CMK (cell line): ENCODE results near the gene CFAP20DC.

Experiments used
- DNase-seq: peaks from one replicate; pipeline ENCODE4 v3.0.0-alpha.2; 2010; ENCODE audit warnings: low read depth

CFAP20DC gene

DNA sequence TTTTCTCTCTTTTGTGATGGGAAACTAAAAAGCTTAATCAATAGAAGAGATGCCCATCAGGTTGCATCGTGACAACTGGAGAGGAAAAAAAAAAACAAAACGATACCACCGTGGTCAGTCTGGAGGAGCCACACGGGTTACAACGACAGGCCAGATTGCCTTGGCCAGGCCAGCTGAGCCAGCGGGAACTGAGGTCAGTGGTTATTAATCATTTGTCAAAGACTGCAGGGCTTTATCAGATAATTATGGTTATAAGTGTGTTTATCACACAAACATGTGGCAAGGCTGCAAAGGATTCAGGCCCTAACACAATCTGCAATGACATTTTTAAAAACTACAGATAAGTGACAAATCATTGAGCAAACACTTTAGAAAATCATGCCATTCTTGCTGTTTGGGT is 248.3 kb downstream of the CFAP20DC start:
- no peak for DNase-seq

GRCh38 chr3:58800940-58801339 is 248.9 kb downstream of the CFAP20DC start:
- no peak for DNase-seq

- DNase-seq, result no peak
These were observed 249.8 kb downstream of the CFAP20DC start for GRCh38 chr3:58800032-58800431.

GRCh38 chr3:58799271-58799670 is 250.6 kb downstream of the CFAP20DC start:
- DNase-seq, result no peak

DNA sequence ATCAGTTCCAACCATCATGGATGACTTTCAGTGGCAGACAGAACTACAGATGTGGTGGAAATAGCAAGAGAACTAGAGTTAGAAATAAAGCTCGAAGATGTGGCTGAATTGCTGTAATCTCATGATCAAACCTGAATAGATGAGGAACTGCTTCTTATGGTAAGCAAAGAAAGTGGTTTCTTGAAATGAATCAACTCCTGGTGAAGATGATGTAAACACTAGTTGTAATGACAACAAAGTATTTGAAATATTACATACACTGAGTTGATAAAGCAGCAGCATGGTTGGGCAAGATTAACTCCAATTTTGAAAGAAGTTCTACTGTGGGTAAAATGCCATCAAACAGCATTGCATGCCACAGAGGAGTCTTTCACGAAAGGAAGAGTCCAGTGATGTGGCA is 251.5 kb downstream of the CFAP20DC start:
- DNase-seq, result no peak

DNA sequence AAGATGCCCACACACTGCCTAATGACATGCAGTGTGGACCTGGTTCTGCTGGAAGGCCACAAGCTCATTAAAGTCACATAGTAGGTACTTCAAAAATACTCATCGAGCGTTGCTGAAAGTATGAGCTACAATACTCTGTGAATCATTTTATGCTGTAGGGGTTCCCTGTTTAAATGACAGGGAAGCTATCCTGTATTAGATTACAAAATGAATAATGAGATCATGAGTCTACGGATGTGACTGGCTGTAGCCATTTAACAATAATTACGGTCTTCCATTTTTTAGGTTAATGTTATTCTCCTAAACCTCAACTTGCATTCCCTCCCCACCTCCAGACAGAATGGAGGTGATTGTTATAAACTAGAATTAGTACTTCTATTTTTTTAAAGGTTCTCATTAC is 255.1 kb downstream of the CFAP20DC start:
- no peak for DNase-seq

- DNase-seq, result no peak
These were observed 255.9 kb downstream of the CFAP20DC start for GRCh38 chr3:58793938-58794337.

- DNase-seq, result no peak
These were observed 256.8 kb downstream of the CFAP20DC start for GRCh38 chr3:58792921-58793451.

DNA sequence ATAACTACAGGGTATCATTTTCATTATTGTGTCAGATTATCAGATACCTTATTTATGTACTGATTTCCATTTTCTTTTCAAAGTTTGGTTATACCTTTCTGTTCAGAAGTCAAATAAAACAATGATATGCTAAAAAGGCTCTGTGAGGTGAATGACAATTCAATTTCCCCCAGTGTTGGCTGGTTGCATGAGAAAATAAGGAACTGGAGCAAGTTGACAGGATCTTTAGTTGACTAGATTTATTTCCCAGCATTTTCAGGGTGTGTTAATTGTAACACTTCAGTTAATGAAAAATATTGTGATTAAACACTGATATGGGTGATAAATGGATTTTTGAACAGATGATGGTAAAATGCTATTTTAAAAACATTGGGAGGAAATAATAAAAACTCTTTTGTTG is 260.4 kb downstream of the CFAP20DC start:
- no peak for DNase-seq

DNA sequence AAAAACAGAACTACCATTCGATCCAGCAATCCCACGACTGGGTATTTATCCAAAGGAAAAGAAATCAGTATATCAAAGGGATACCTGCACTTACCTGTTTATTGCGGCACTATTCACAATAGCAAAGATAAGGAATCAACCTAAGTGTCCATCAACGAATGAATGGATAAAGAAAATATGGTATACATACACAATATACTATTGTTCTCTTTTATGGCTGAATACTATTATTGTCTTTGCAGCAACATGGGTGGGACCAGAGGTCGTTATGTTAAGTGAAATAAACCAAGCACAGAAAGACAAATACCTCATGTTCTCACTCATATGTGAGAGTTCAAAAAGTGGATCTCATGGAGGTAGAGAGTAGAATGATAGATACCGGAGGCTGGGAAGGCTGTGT is 264.9 kb downstream of the CFAP20DC start:
- no peak for DNase-seq

DNA sequence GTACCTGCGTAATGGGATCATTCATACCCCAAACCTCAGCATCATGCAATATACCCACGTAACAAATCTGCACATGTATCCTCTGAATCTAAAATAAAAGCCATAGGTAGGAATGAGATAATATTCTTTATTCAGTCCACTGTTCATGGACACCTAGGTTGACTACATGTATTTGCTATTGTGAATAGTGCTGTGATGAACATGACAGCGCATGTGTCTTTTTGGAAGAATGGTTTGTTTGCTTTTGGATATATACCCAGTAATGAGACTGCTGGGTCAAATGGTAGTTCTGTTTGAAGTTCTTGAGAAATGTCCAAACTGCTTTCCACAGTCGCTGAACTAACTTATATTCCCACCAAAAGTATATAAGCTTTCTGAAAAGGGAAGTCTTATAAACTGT is 265.4 kb downstream of the CFAP20DC start:
- DNase-seq, result no peak

DNA sequence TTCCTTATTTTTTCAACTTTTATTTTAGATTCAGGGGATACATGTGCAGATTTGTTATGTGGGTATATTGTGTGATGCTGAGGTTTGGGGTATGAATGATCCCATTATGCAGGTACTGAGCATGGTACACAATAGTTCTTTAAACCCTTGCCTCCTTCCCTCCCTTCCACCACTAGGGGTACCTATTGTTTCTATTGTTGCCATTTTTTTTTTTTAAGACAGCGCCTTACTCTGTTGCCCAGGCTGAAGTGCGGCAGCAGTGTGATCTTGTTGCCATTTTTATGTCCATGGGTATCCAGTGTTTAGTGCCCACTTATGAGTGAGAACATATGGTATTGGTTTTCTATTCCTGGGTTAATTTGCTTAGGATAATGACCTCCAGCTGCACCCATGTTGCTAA is 266.0 kb downstream of the CFAP20DC start:
- no peak for DNase-seq

DNA sequence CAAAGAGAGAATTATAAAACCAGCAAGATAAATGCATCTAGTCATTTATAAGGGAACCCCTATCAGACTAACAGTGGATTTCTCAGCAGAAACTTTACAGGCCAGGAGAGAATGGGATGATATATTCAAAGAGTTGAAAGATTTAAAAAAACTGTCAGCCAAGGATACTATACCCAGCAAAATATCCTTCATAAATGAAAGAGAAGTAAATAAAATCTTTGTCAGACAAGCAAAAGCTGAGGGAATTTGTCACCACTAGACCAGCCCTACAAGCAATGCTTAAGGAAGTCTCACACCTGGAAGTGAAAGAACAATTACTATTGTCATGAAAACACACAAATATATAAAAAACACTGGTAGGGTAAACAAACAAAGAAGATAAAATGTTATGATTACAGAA is 269.9 kb downstream of the CFAP20DC start:
- DNase-seq, result no peak

DNA sequence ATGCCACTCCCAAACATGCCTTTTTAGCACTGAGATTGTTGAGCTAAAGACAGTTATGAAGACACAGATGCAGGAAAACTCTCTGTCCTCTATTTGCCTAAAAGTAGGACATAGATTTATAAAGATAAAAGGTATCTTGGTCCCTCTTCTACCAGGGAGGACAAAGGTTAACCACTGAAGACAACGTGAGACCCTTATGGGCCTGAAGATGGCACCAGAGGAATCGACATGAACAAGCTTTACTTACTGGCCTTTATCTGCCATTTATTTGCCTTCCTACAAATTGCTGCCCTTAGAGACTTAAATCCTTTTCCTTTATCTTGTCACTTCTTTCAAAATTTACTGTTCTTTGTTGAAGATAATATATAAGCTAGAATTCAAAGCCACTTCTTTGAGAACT is 273.6 kb downstream of the CFAP20DC start:
- no peak for DNase-seq

DNA sequence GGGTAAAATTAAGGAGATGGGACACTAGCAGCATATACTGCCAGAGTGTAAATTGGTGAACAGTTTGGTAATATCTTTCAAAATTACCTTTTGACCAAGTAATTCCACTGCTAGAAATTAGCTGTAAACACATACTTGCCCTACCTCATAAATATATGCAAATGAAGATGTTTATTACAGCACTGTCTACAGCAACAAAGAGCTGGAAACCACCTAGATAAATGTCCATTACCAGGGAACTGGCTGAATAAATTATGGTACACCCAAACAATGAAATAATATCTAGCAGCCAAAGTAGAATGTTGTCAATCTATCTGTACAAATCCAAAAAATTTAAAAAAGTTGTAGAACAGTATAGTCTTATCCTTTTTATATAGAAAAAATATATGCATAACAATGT is 277.4 kb downstream of the CFAP20DC start:
- DNase-seq, result no peak

GRCh38 chr3:58769065-58769464 is 280.8 kb downstream of the CFAP20DC start:
- no peak for DNase-seq

GRCh38 chr3:58766587-58767282 is 283.1 kb downstream of the CFAP20DC start:
- no peak for DNase-seq

DNA sequence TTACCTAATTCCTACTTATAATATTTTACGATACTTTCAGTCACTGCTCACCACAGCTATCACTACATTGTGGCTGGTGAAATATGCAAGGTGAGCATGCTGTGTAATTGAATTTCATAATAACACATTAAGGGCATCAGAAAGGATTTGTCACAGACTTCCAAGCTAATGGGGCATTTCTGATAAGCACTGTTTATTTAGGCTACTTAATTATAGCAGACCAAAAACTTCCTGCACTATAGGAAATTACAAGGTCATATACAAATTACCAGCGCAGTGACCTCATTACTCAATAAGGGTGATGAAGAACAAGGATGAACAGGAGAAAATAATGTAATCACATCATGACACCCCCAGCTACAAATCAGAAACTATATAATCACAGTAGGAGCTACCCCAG is 294.7 kb downstream of the CFAP20DC start:
- DNase-seq, result no peak

- DNase-seq, result no peak
These were observed 295.8 kb downstream of the CFAP20DC start for GRCh38 chr3:58754074-58754473.

DNA sequence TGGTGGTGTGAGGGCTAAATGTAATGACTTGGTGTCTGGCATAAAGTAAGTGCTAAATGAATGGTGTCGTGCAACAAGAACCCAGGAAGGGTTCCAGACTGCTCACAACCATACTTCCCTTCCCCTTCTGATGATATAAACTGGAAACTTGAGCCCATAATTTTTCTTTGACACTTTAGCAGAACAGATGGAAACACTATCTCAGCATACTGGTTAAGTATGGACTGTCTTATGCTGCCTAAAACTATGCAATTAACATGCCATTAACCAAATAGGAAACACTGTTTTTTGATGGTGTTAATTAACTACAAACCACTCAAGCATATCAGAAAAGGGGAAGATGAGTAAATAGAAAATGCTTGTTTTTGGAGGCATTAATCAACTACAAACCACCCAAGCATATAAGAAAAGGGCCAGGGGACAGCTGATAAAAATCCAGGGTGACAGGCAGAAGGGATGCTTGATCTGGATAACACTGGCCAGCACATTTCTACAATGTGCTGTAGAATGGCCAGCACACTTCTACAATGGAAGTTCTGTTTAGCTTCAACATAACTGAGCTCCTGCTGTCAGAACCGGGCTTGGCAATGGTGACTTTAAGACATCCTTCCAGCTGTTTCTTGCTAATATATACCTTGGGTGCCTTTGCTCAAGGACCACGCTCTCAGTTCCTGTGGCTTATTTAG is 297.8 kb downstream of the CFAP20DC start:
- DNase-seq, result no peak

- DNase-seq, result no peak
These were observed 298.6 kb downstream of the CFAP20DC start for GRCh38 chr3:58751235-58751634.

DNA sequence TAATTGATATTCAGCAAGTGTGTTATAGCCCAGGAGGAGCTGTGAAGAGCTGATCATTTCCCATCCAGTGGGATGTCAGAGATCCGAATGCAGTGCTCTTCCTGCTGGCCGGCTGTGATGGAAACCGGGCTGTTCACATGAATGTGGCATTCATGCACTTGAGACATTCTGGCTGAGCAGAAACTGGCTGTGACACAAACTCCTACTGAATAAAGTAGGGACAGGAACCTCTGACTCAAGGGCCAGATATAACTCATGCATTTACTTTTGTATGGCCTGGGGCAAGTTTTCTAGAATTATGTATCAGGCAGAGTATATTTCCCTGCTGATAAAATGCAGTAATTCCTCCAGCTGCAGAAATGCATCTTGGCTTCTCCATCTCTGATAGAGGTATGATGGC is 299.9 kb downstream of the CFAP20DC start:
- no peak for DNase-seq

GRCh38 chr3:58748024-58748423 is 301.8 kb downstream of the CFAP20DC start:
- no peak for DNase-seq

DNA sequence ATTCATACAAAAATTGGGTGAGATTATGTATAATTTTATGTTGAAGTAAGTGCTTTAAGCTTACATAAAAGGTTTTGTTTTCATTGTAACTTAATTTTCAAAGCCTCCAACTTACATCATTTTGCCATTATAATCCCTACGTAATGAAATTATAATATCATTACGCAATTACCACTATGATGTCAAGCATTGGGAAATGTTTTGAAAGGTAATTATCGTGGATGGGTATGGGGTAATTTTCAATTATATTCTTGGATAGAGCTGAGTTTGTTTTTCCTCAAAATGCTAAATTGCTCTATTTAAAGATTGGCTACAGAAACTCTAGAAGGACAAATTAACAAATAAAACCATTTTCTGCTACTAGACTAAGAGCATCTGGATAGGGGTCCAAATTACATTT is 303.1 kb downstream of the CFAP20DC start:
- DNase-seq, result no peak
